ENCODE data around the gene SLC35E1.
"Not testable (repeated sequence)": the region's sequence is repeated elsewhere in the genome, so short reads cannot be mapped to it uniquely, and the experiment has no call there.

Gene SLC35E1

DNA sequence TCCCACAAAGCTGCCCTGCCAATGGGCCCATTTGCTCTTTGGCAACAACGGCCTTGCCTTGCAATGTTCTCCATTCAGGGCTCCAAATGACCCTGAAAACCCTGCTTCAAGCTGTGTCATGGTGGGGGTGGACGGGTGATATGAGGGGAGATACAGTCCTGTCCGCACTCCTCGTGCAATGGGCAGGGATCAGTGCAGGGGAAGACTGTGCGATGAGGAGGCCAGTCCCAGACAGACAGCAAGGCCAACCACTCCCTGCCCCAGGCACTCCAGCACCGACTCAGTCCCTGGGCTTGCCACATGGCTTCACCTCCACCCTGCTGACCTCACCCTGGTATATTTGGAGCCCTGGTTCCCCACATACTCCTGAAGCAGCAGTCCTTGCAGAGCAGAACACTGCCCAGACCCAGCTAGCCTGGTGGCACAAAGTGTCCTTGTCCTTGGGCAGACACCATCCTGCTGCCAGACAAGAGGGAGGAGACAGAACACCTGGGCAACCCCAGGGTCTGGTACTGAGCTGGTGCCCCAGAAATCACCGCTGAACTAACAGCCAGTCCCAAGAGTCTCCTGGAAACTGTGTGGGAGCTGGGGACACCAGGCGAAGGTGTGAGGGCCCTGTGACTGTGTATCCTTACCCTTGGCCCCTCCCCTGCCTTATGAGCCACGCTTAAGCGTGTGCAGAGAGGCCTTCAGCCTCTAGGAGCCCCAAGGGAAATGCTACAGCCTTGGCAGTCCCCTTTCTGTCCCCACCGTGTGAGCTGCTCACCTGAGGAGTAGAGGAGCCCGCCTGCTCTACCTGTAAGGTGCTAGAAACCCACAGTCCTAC lies 9.1 kb upstream of the SLC35E1 start:
- DNase-seq, result no peak

DNA sequence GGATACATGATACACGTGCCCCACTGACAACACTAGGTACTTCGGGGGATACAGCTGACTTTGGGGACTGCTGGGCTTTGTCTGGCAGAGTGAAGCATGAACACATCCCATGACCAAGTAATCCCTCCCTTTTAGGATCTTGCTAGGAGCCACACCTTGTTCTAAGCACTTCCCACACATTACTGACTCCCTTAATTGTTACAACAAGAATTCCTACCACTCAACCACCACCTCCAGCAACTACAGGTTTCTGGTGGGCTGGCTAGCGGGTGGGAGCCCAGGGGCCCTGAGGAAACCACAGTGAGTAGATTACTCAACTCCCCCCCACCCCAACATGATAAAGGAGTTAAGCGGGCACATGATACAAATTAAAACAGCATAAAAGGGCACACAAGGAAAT lies 7.2 kb upstream of the SLC35E1 start:
- no peak for DNase-seq

DNA sequence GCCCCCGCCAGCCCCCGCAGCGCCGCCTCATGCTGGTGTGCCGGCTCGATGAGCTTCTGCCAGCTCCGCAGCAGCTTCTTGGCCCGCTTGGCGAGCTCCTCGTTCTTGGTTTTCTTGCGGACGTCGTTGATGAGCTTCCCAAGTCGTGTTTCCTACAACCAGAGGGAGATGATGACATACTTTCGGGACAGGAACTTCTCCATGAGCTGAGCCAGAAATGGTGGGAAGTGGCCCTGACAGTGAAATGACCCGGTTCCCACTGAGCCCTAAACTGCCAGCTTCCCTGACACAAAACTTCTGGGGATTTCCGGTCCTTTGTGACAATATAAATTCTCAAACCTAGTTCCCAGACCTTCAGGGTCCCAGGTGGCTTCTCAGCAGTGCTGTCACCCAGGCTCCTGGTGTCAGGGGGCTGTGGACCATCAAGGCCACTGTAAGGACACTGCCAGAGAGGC lies 5.3 kb upstream of the SLC35E1 start:
- DNase-seq, result no peak

- no peak for DNase-seq
Observed at GRCh38 chr19:16576690-16577530, 4.7 kb upstream of the SLC35E1 start.

DNA sequence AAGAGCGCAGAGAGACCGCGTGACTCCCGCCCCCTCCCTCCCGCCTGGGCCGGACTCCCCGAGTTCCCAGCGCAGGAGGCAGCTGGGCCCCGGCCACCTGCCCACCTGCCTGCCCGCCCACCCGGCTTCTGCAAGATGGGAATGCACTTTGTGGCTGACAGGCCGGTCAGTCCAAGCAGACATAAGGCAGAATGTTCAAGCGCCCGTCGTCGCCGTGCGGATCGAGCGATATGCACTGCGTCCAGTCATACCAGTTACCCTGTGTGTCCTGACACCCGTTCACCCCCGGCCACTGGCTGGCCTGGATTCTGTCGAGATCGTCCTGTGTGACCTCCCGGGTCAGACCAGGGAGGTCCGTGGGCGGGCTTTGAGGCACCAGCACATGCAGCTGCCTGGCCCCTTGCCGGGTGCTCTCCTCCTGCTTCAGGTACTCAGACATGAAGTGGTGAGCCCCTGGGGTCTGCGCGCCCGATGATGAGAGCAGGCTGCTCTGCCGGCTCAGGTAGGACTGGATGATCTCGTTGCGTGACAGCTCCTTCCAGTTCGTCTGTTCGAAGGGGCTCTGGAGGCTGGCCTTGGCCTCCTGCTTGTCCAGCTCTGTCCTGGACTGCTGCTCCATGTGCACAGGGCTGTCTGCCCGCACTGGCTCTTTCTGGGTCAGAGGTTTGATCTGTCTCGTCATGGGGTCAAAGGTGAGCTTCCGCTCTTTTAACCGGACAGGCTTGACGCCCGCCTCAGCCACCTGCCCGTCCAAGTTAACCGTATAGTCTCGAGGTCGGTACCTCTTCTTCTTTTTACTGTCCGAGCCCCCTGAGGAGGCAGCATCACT lies 3.9 kb upstream of the SLC35E1 start:
- DNase-seq, result no peak

- no peak for DNase-seq
Observed at GRCh38 chr19:16575282-16575681, 3.1 kb upstream of the SLC35E1 start.

- DNase-seq, result no peak
Observed at GRCh38 chr19:16573925-16574324, 1.7 kb upstream of the SLC35E1 start.

- no peak for DNase-seq
Observed at GRCh38 chr19:16573296-16573695, 1.1 kb upstream of the SLC35E1 start.

DNA sequence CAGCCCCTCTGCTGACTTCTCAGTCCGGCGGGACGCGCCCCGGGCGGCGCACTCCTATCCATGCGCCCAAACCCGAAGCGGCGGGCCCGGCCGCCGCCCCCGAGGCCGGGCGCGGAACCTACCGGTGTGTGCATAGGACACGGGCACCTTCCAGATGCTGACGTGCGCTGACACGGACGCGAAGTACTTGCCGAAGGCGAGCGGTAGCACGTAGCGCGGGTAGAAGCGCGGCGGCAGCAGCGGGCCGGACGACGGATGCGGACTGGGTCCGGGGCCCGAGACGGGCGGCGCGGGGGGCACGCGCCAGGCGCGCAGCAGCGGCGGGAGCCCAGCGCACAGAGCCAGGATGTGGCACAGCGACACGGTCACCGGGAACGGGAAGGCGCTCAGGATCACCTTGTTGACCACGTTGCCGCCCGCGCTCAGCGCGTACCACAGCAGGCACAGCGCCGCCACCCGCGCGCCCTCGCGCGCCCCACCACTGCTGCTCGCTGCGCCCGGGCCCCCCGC lies 338 bp downstream of the SLC35E1 start:
- DNase-seq, result peak; percentile 16

DNA sequence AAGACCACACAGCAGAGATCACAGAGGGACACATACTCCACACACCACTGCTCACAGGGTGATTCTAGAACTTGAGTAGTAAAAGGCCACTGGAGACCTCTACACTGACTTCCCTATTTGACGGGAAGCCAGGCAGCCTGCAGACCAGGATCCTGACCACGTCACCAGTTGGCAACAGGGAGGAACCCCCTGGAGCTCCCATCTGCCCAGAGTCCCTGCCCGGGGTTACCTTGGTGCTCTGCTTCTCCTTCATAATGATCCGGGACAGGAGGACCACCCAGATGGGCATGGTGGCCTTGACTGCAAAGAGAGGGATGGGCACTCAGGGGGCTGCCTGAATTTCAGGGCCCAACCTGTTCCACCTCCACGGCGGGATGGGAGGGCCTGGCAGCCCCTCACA lies 932 bp downstream of the SLC35E1 start:
- peak; percentile 46 for DNase-seq

DNA sequence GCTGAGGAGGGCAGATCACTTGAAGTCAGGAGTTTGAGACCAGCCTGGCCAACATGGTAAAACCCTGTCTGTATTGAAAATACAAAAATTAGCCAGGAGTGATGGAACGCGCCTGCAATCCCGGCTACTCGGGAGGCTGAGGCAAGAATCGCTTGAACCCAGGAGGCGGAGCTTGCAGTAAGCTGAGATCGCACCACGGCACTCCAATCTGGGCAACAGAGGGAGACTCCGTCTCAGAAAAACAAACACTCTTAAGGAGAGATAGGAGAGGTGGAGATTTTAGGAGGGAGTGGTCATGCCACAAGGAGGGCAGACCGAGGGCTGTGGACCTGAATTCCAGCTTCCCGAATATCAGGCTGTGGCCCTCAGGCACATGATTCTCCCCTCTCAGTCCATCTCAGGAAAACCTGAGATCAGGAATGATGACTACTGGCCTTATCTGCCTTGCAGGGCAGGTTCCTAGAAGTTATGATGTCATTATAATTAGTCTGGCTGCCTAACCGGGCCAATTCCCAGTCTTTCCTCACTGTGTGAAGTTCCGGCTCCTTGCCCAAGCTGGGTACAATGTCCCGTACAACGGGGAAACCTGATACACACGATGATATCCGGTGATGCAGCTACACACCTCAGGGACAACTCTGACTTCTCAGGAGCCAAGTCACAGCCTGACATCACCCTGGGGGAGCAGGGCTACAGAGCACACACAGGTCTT lies 2.5 kb downstream of the SLC35E1 start:
- no peak for DNase-seq

DNA sequence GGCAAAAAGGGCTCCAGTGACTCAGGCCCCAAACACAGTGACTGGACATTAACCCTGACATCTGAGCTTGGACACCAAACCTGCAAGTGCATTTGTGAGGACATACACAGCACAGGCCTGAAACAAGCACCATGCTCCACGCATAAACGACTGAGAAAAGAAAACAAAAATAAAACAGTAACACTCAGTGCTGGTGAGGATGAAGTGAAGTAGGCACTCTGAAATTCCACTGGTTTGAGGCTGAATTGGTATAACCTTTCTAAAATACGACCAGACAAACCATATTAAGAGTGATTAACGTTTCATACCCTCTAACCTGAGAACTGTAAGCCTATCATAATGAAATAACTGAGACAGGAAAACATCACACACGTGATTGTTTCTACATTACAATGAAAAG lies 5.5 kb downstream of the SLC35E1 start:
- no peak for DNase-seq

DNA sequence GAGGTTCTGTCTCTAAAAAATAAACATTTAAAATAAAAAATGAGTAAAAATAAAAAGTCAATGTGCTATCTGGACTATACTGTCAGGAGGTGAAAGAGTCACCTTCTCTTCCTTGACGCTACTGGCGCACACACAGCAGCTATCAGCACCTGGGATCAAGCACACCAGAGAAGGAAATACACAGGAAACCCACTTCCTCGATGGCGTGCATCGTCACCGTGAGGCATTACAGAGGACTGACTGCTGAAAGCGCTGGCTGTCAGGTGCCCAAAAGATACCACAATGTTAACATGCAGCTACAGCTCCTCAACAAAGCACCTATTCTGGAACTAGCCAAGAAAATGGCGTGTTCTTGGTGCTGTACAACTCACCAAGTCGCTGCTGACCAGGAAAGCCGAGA lies 6.1 kb downstream of the SLC35E1 start:
- DNase-seq, result no peak

DNA sequence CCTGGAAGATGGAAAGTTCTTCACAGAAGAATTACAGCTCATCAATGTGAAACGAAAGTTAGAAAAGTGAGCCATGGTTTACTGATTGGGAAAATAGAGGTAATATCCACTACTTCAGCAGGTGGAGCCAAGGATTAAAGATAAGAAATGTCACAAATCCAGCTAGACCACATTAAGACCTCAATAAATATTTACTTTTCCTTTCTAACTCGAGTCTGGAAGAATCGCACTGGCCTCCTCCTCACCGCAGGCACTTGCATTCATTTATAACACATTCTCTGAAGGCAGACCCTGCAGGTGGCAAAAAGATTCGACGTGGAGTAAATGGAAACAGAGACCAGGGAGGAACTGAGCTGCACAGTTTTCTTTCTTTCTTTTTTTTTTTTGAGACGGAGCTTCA lies 7.4 kb downstream of the SLC35E1 start:
- no peak for DNase-seq

GRCh38 chr19:16562608-16563025 lies 9.6 kb downstream of the SLC35E1 start:
- no peak for DNase-seq

GRCh38 chr19:16561382-16561781 lies 10.8 kb downstream of the SLC35E1 start:
- no peak for DNase-seq

- DNase-seq, result no peak
Observed at GRCh38 chr19:16559780-16560276, 12.4 kb downstream of the SLC35E1 start.

- DNase-seq, result no peak
Observed at GRCh38 chr19:16554776-16555175, 17.4 kb downstream of the SLC35E1 start.

GRCh38 chr19:16551902-16552301 lies 20.3 kb downstream of the SLC35E1 start:
- DNase-seq, result not testable (repeated sequence)

DNA sequence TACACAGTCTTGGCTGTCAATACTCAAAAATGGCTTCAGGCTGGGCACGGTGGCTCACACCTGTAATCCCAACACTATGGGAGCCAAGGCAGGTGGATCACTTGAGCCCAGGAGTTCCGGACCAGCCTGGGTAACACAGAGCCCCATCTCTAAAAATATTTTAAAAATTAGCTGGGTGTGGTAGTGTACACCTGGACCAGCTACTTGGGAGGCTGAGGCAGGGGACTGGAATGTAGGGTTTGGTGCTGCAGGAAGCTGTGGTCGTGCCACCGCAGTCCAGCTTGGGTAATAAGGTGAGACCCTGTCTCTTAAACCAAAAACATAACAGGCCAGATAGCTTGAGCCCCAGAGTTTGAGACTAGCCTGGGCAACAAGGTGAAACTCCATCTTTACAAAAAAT lies 23.3 kb downstream of the SLC35E1 start:
- no peak for DNase-seq

DNA sequence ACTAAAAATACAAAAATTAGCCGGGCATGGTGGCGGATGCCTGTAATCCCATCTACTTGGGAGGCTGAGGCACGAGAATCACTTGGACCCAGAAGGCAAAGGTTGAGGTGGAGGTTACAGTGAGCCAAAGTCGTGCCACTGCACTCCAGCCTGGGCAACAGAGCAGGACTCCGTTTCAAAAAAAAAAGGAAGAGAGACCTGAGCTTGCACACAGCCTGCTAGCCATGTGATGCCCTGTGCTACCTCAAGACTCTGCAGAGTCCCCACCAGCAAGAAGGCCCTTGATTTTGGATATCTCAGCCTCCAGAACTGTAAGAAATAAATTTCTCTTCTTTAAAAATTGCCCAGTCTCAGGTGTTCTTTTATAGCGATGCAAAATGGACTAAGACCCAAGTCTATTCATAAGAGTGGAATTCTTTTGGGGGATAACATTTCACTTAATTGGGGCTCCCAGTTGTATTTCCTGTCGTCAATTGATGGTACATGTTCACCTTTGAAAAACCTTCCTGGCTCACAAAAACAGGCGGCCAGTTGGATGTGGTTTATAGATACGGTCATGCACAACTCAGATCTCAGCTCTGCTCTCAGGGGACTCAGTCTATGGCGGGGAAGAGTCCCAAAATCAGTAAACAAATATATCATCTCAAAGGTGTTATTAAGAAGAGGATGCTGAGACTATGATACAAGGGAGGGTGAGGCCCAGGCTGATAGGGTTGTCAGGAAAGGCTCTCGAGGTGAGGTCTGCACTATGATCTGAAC lies 27.6 kb downstream of the SLC35E1 start:
- no peak for DNase-seq

Measured in fibroblast of skin of back (primary cell).